Neural progenitor cell (in vitro differentiated cells): ENCODE data around the gene PDCD7. TPM values are rescaled to one million over a fixed set of nuclear protein-coding genes. Genes with fewer than 3 reads are reported as not detected.

Experiments used
- DNase-seq: peaks from one replicate; pipeline ENCODE4 v3.0.0-alpha.2; 2016; ENCODE audit warnings: low spot score
- H2AFZ ChIP-seq: fragments of 200-600 bp; sonication (generic); replicated peaks from 2 replicates; pipeline ENCODE4 v1.6.1; 2016; ENCODE audit warnings: antibody characterized with exemption
- H3F3A ChIP-seq: fragments of 200-600 bp; sonication (generic); 2 replicates; pipeline ENCODE4 v1.6.1; 2016; ENCODE audit warnings: antibody characterized with exemption, low read depth
- H3K27ac ChIP-seq: fragments of 200-600 bp; sonication (generic); 2 replicates; pipeline ENCODE4 v1.5.1; 2016; ENCODE audit warnings: mild to moderate bottlenecking
- H3K27me3 ChIP-seq: fragments of 200-600 bp; sonication (generic); 2 replicates; pipeline ENCODE4 v1.6.1; 2016; ENCODE audit warnings: mild to moderate bottlenecking, moderate library complexity
- H3K36me3 ChIP-seq: fragments of 200-600 bp; sonication (generic); 2 replicates; pipeline ENCODE4 v1.5.1; 2016
- H3K4me1 ChIP-seq: fragments of 200-600 bp; sonication (generic); 2 replicates; pipeline ENCODE4 v1.6.1; 2016; ENCODE audit warnings: mixed run types
- H3K4me2 ChIP-seq: fragments of 200-600 bp; sonication (generic); 2 replicates; pipeline ENCODE4 v1.6.1; 2016
- H3K4me3 ChIP-seq: fragments of 200-600 bp; sonication (generic); 2 replicates; pipeline ENCODE4 v1.5.1; 2016
- H3K79me2 ChIP-seq: fragments of 200-600 bp; sonication (generic); 2 replicates; pipeline ENCODE4 v1.6.1; 2016; ENCODE audit warnings: low read depth
- H3K9ac ChIP-seq: fragments of 200-600 bp; sonication (generic); 2 replicates; pipeline ENCODE4 v1.6.1; 2016
- H3K9me3 ChIP-seq: fragments of 200-600 bp; sonication (generic); 2 replicates; pipeline ENCODE4 v1.5.1; 2016; ENCODE audit warnings: low read depth
- H4K20me1 ChIP-seq: fragments of 200-600 bp; sonication (generic); 2 replicates; pipeline ENCODE4 v1.6.1; 2016; ENCODE audit warnings: low read depth
- H3K27ac Mint-ChIP-seq: 3 replicates; pipeline ENCODE4 v1.8.0; 2021; ENCODE audit warnings: mixed read lengths
- H3K27me3 Mint-ChIP-seq: 2 replicates; pipeline ENCODE4 v1.8.0; 2022; ENCODE audit warnings: low read depth, mild to moderate bottlenecking, inconsistent platforms, moderate library complexity, mixed read lengths; ENCODE audit not compliant: insufficient read depth
- H3K36me3 Mint-ChIP-seq: 3 replicates; pipeline ENCODE4 v1.8.0; 2021; ENCODE audit warnings: mixed read lengths
- H3K4me1 Mint-ChIP-seq: 3 replicates; pipeline ENCODE4 v1.8.0; 2021; ENCODE audit warnings: mixed read lengths
- H3K4me3 Mint-ChIP-seq: 3 replicates; pipeline ENCODE4 v1.8.0; 2021; ENCODE audit warnings: mild to moderate bottlenecking, moderate library complexity, mixed read lengths
- H3K9me3 Mint-ChIP-seq: 3 replicates; pipeline ENCODE4 v1.8.0; 2020; ENCODE audit warnings: mixed read lengths
- EZH2 ChIP-seq: fragments of 200-600 bp; sonication (generic); IDR thresholded peaks from 2 replicates; pipeline ENCODE4 v1.6.1; 2017; ENCODE audit warnings: antibody characterized with exemption, mild to moderate bottlenecking, moderate library complexity
- EZH2phosphoT487 ChIP-seq: fragments of 200-600 bp; sonication (generic); IDR thresholded peaks from 2 replicates; pipeline ENCODE4 v1.6.1; 2017; ENCODE audit warnings: antibody characterized with exemption
- total RNA-seq: library from RNA; depleted of rRNA; stranded (reverse); fragments of >200 nt; gene quantifications from 2 replicates; pipeline ENCODE4 v1.2.3, GENCODE V29; 2015; ENCODE audit warnings: low replicate concordance
- TF ChIP-seq, protein P1 (sequence below): fragments of 200-600 bp; sonication (generic); IDR thresholded peaks from 2 replicates; pipeline ENCODE4 v1.5.1; 2017; ENCODE audit warnings: antibody characterized with exemption, mild to moderate bottlenecking

Gene PDCD7
- total RNA-seq, 1 donor from 2014 or later: 24.7 TPM

DNA sequence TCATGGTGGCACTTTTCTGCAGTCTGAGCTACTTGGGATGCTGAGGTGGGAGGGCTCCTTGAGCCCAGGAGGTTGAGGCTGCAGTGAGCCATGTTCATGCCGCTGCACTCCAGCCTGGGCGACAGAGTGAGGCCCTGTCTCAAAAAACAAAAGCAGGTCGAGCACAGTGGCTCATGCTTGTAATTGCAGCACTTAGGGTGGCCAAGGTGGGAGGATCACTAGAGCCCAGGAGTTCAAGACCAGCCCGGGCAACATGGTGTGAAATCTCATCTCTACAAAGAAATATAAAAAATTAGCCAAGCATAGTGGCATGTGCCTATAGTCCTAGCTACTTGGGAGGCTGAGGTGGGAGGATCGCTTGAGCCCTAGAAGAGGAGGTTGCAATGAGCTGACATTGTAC lies 28.6 kb downstream of the PDCD7 start:
- no peak overlapping the region for H3K4me3 ChIP-seq
- H3K9ac ChIP-seq: no peak overlapping the region
- H3K79me2 ChIP-seq: no peaks in the 10 kb centered on the region
- DNase-seq: no peak
- Mint-ChIP-seq H3K27me3 (no peaks in the 10 kb centered on the region), H3K36me3 (peaks cover 10% of the 10 kb centered on the region), H3K4me3 (no peak overlapping the region), H3K27ac (no peak overlapping the region), H3K9me3 (no peaks in the 10 kb centered on the region), H3K4me1 (no peaks in the 10 kb centered on the region)
- H3K9me3 ChIP-seq: no peaks in the 10 kb centered on the region
- H3F3A ChIP-seq: peaks cover 2% of the 10 kb centered on the region
- H3K4me2 ChIP-seq: no peak overlapping the region
- no peak overlapping the region for H3K27ac ChIP-seq
- no peak overlapping the region for H2AFZ ChIP-seq
- H3K27me3 ChIP-seq: peaks cover 16% of the 10 kb centered on the region
- no peaks in the 10 kb centered on the region for H3K4me1 ChIP-seq
- TF ChIP-seq, protein P1, sequence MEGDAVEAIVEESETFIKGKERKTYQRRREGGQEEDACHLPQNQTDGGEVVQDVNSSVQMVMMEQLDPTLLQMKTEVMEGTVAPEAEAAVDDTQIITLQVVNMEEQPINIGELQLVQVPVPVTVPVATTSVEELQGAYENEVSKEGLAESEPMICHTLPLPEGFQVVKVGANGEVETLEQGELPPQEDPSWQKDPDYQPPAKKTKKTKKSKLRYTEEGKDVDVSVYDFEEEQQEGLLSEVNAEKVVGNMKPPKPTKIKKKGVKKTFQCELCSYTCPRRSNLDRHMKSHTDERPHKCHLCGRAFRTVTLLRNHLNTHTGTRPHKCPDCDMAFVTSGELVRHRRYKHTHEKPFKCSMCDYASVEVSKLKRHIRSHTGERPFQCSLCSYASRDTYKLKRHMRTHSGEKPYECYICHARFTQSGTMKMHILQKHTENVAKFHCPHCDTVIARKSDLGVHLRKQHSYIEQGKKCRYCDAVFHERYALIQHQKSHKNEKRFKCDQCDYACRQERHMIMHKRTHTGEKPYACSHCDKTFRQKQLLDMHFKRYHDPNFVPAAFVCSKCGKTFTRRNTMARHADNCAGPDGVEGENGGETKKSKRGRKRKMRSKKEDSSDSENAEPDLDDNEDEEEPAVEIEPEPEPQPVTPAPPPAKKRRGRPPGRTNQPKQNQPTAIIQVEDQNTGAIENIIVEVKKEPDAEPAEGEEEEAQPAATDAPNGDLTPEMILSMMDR: no peak
- no peak for TF ChIP-seq EZH2phosphoT487
- TF ChIP-seq EZH2: no peak
- no peaks in the 10 kb centered on the region for H3K36me3 ChIP-seq
- H4K20me1 ChIP-seq: no peaks in the 10 kb centered on the region

DNA sequence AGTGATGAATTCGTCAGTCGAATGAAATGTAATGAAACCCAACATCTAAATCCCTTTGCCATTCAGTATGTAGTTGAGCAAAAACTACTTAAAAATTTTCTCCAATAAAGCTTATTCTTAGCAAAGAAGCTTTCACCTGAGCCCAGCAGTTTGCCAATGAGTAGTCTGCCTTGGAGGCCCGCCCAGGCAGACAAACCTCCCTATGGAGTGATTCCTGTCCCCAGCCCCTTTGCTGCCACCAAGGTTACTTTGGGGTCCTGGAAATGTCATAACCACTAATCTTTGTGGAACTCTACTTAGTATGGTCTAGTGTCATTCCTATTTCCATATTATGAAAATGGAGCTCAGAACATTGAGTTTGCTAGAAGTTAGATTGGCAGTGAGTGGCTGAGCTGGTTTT lies 30.7 kb downstream of the PDCD7 start:
- Histone ChIP-seq H3K9me3 (no peaks in the 10 kb centered on the region), H3K4me1 (no peaks in the 10 kb centered on the region), H3K9ac (no peak overlapping the region), H3K27me3 (peaks cover 16% of the 10 kb centered on the region), H4K20me1 (no peaks in the 10 kb centered on the region), H2AFZ (no peak overlapping the region), H3F3A (peaks cover 2% of the 10 kb centered on the region), H3K79me2 (no peaks in the 10 kb centered on the region), H3K4me3 (peak overlapping the region; percentile 43), H3K36me3 (no peaks in the 10 kb centered on the region), H3K4me2 (peak overlapping the region; percentile 78), H3K27ac (no peak overlapping the region)
- no peak for DNase-seq
- Mint-ChIP-seq H3K4me3 (no peak overlapping the region), H3K27ac (no peak overlapping the region), H3K27me3 (no peaks in the 10 kb centered on the region), H3K9me3 (no peaks in the 10 kb centered on the region), H3K36me3 (peaks cover 19% of the 10 kb centered on the region), H3K4me1 (no peaks in the 10 kb centered on the region)
- TF ChIP-seq, protein P1: no peak
- TF ChIP-seq EZH2phosphoT487: no peak
- TF ChIP-seq EZH2: no peak

DNA sequence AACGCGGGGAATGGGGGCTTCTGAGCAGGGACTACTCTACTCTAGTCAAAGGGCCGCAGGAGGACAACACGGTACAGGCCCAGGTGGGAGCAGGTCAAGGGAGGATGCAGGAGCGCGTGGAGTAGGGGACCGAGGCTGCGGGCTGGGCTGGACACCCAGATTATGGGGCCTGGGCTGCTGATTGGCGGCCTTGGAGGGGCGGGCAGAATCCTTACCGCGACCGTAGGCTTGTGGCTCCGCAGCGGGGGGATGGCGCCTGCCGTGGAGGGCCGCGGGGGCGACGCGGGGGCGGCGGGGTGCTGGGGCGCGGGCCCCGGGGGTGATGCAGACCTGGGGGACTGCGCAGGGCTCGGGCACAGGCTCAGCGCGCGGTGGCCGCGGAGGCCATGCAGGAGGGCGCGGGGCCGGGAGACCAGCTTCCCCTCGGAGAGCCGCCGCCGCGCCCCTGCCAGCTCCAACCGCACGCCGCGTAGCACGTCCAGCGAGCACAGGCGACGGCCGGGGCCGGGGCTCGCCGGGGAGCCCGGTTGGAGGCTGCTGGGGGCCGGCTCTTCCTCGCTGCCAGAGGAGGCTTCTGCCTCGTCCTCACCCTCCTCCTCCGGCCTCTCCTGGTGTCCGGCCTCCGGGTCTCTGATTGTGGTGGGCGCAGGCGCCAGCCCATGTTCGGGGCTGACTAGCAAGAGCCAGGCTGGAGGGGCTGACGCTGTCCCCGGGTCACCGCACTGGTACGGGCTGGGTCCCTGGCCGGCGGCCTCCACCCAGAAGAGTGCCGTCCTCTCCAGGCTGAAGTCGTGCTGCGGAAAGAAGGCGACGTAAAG lies 31.5 kb downstream of the PDCD7 start:
- peaks cover 2% of the 10 kb centered on the region for H3K27me3 Mint-ChIP-seq
- no peaks in the 10 kb centered on the region for H3K4me1 Mint-ChIP-seq
- H3K36me3 Mint-ChIP-seq: peaks cover 22% of the 10 kb centered on the region
- peak overlapping the region; percentile 78 for H3K4me2 ChIP-seq
- H3K4me3 Mint-ChIP-seq: no peak overlapping the region
- H3K79me2 ChIP-seq: no peaks in the 10 kb centered on the region
- H3K27ac Mint-ChIP-seq: peak overlapping the region; percentile 46
- no peaks in the 10 kb centered on the region for H3K4me1 ChIP-seq
- H3K27ac ChIP-seq: no peak overlapping the region
- peak overlapping the region; percentile 43 for H3K4me3 ChIP-seq
- H3K36me3 ChIP-seq: no peaks in the 10 kb centered on the region
- H2AFZ ChIP-seq: peak overlapping the region; percentile 67
- peaks cover 16% of the 10 kb centered on the region for H3K27me3 ChIP-seq
- peaks cover 2% of the 10 kb centered on the region for H3F3A ChIP-seq
- no peaks in the 10 kb centered on the region for H4K20me1 ChIP-seq
- no peak overlapping the region for H3K9ac ChIP-seq
- TF ChIP-seq EZH2phosphoT487 (no peak), EZH2 (no peak)
- TF ChIP-seq, protein P1: peak; percentile 2
- no peaks in the 10 kb centered on the region for H3K9me3 Mint-ChIP-seq
- H3K9me3 ChIP-seq: no peaks in the 10 kb centered on the region
- peak; percentile 61 for DNase-seq
